Stimulated activated CD4-positive, alpha-beta T cell treated with anti-CD3 and anti-CD28 coated beads, TNF-alpha, amount 100 ng/mL, for 24 hours (primary cell): ENCODE results near the gene ABHD3.
"Not testable (repeated sequence)": the region's sequence is repeated elsewhere in the genome, so short reads cannot be mapped to it uniquely, and the experiment has no call there.

Experiments
- DNase-seq, 3 experiments: peaks; one replicate each; pipeline ENCODE4 v3.0.0-alpha.2; 2020; ENCODE audit warnings: low read depth in 3 of 3

Gene ABHD3, protein sequence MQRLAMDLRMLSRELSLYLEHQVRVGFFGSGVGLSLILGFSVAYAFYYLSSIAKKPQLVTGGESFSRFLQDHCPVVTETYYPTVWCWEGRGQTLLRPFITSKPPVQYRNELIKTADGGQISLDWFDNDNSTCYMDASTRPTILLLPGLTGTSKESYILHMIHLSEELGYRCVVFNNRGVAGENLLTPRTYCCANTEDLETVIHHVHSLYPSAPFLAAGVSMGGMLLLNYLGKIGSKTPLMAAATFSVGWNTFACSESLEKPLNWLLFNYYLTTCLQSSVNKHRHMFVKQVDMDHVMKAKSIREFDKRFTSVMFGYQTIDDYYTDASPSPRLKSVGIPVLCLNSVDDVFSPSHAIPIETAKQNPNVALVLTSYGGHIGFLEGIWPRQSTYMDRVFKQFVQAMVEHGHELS

DNA sequence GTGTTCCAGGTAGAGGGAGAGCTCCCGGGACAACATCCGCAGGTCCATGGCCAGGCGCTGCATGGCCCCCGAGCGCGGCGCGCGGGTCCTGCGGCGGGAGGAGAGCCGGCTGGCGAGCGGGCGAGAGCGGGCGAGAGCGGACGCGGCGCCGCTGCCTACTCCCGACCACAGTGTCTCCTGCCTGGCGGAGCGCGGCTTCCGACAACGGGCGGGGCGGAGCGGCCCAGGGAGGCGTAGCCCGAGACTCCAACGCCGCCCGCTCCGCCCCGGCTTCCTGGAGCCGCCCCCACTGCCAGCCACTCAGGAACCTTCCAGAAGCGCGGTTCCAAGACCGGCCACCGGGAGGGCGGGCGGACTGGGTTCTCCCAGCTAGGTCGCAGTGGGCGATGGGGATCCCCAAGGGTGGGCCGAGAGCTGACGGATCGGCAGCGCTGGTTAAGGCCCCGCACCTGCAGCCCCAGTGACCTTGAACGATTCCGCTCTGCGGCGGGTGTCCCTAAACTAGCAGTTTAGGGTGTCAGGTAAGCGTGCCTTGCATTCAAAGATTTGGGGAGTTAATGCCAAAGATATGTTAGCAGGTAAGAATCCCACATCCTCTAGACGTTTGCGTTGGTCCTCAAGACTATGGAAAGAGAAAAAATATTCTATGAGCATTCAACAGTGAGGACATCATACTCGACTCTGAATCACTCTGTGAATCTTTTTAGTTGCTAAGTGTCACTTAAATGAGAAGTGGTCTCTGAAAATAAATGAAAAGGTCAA, at the start of gene ABHD3:
Gene ABHD3, minus strand, starts transcription at position 172 of the 762 bp plus-strand sequence. Its CDS starts 109 bp downstream, at position 63.
- DNase-seq: peak; percentile 76 to 88 (median 78)

DNA sequence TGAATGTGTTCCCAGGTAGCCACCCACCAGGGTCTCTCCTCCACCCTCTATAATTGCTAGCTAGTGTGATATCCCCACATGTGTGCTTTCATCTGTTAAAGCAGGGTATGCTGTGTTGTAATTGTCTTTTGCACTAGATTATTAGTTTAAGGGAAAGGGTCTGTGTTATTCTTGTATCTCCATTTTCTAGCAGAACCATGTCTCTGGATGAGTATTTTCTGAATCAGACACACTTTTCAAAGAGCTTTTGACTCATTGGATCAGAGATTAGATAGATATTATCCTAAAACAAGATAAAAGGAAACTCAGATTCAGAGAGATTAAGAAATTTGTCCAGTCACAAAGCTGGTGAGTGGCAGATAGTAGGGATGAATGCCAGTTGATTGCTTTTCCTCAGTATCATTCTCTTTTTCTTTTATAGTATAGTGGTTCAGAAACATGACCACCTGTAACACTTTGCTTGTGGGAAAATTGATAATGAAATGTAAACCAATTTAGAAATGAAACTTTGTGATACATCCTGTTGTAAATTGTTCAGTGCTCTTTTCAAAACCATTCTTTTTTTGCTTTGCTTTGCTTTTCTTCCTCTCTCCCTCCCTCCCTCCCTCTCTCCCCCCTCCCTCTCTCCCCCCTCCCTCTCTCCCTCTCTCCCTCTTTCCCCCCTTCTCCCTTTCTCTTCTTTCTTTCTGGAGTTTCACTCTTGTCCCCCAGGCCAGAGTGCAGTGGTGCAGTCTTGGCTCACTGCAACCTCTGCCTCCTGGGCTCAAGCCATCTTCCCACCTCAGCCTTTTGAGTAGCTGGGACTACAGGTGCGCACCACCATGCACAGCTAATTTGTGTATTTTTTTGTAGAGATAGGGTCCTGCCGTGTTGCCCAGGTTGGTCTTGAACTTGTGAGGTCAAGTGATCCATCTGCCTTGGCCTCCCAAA, 43.5 kb upstream of the ABHD3 start:
- DNase-seq: no peak

- DNase-seq: no peak
These were observed 42.7 kb upstream of the ABHD3 start for GRCh38 chr18:21747268-21747667.

DNA sequence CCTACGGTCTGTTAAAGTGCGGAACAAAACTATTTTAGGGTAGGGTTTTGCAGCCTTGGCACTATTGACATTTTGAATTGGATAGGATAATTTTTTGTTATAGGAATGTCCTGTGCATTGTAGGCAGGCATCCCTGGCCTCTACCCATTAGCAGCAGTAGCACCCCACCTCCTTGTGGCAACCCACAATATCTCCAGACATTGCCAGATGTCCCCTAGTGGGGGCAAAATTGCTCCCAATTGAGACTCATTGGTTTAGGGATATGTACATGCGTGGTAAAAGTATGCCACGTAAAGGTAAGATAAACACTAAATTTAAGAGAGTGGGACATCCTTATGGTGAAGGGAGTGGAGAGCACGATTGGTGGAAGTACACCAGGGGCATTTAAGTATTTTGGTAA, 40.7 kb upstream of the ABHD3 start:
- no peak for DNase-seq

- no peak for DNase-seq
These were observed 38.7 kb upstream of the ABHD3 start for GRCh38 chr18:21743166-21743832.

GRCh38 chr18:21742315-21742687, 37.7 kb upstream of the ABHD3 start:
- no peak for DNase-seq

DNA sequence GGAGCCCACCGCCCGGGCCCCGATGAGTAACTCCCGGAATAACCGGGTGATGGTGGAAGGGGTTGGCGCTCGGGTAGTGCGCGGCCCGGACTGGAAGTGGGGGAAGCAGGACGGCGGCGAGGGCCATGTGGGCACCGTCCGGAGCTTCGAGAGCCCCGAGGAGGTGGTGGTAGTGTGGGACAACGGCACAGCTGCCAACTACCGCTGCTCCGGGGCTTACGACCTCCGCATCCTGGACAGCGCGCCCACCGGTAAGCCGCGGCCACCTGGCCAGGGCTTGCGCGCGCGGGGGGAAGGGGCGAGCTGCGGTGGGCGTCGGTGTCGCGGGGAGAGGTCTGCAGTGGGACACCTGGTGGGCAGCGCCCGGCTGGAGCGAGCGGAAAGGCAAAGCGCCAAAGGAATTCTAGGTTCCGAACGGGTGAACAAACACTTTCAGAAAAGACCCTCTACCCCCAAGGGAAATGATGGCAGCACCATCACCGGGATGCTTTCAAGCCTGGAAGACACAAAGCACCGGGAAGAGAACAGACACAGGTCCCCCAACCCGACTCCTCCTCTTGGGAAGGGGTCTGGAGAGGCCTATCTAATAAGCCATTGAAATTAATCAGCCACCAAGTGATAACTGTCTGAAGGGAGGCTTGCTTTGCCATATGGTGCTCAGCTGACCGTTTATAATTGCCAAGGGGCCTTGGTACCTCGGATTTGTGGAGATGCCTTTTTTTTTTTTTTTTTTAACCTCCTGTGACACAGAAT, 37.2 kb upstream of the ABHD3 start:
- peak in 1 of 3 experiments; percentile 16 for DNase-seq

DNA sequence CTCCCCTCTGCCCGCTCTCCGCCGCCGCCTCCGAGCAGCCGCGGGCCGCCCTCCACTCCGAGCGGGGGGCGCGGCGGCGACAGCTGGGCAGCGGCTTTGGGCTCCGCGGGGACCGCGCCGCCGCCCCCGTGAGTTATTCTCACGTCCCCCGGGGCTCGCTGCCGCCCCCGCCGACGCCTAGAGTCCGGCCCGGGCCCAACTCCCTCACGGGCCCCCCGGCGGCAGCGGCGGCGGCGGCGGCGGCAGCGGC, 36.7 kb upstream of the ABHD3 start:
- no peak for DNase-seq

DNA sequence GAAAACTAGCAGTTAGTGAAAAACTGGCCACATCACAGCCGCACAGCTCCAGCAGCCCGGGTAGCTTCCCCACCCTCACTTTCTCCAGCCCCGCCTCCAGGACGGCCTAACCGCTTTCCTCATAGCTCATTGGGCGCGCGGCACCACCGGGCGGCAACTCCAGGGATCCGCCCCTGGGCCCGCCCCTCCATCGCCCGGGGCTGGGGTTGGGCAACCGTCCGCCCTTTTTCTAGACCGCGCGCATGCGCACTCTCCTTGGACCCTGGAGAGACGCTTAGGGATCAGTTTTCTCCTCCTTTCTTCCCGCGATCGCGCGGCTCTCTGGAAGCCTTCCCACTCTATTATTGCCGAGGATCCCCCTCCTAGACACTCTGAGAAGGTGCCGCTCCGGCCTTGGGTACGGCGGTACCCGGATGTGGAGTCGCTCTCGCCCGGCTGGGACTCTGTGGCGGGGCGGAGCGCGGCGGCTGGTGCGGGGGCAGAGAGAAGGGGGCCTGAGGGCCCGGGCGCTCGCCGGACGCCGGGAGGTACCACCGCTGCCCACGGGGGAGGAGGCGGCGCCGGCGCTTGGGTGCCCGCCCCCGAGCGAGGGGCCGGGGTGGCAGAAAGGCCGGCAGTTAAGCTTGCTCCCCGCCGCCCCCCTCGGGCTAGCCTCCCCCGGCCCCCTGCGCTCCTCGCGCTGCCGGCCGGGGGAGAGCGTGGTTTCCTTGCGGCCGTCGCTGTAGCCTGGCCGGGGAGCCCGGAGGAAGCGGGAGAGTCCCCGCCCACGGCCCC, 36.2 kb upstream of the ABHD3 start, which contains the start of gene MIB1:
Gene MIB1, plus strand, starts transcription at position 255 of the 774 bp plus-strand sequence. CDS start 792 bp downstream, outside the sequence.
- DNase-seq: peak; percentile 97 to 98 (median 98)

- no peak for DNase-seq
These were observed 35.3 kb upstream of the ABHD3 start for GRCh38 chr18:21739604-21740537.

GRCh38 chr18:21736926-21737325, 32.4 kb upstream of the ABHD3 start:
- DNase-seq: not testable (repeated sequence)

DNA sequence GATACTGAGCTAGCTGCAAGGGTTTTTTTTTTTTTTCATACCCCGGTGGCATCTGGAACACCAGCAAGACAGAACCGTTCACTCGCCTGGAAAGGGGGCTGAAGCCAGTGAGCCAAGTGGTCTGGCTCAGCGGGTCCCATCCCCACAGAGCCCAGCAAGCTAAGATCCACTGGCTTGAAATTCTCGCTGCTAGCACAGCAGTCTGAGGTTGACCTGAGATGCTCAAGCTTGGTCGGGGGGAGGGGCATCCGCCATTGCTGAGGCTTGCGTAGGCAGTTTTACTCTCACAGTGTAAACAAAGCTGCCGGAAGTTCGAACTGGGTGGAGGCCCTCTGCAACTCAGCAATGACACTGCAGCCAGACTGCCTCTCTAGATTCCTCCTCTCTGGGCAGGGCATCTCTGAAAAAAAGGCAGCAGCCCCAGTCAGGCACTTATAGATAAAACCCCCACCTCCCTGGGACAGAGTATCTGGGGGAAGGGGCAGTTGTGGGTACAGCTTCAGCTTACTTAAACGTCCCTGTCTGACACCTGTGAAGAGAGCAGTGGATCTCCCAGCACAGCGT, 31.0 kb upstream of the ABHD3 start:
- DNase-seq: peak in 1 of 3 experiments; percentile 30

GRCh38 chr18:21733011-21733410, 28.4 kb upstream of the ABHD3 start:
- no peak for DNase-seq

- no peak for DNase-seq
These were observed 23.1 kb upstream of the ABHD3 start for GRCh38 chr18:21727702-21728101.

DNA sequence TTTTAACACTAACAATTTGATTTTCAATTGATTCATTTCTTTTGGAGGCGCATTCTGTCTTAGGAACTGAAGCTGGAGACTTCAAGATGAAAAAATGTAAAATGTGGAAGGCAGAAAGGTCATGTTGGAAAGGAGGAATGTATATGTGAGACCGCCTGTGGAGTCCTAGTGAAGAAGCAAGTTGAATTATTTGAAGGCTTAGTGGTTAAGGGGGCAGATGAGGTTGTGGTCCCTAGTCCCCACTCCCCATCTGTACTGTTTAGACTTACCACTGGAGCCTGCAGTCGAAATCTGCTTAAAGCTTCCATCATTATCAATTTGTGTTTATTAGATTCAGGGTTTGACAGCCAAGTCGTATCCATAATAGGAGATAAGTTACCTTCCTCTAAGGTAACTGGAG, 20.6 kb upstream of the ABHD3 start:
- no peak for DNase-seq

GRCh38 chr18:21722687-21723086, 18.1 kb upstream of the ABHD3 start:
- no peak for DNase-seq

GRCh38 chr18:21714474-21714873, 9.9 kb upstream of the ABHD3 start:
- no peak for DNase-seq

- not testable (repeated sequence) for DNase-seq
These were observed 2.6 kb upstream of the ABHD3 start for GRCh38 chr18:21707130-21707529.
